ENCODE data around the gene TBC1D16. TPM values are rescaled to one million over a fixed set of nuclear protein-coding genes. Genes with fewer than 3 reads are reported as not detected.

Gene TBC1D16
- total RNA-seq, 1 experiment from 2014 or later = 96.1 TPM

GRCh38 chr17:79921411-79922115 is 114.1 kb downstream of the TBC1D16 start:
- no peak for DNase-seq (ENCODE audit: low spot score)
- no peak overlapping the region for H3K27ac Mint-ChIP-seq
- H3K27me3 Mint-ChIP-seq (ENCODE audit: low read depth) = no peaks in the 10 kb centered on the region

GRCh38 chr17:79920751-79921410 is 114.8 kb downstream of the TBC1D16 start:
- H3K4me3 Mint-ChIP-seq = no peak overlapping the region
- ChIA-PET CTCF (interaction anchor here (0.6 to 3.5 kb wide), 11 partner anchors 49 to 467 kb away, joined by 3 to 10 read pairs (median 4); partner anchors contain the start of gene CBX4), POLR2A (no interaction called here)
- H3K27ac Mint-ChIP-seq = no peak overlapping the region
- DNase-seq (ENCODE audit: low spot score) (no peak), ATAC-seq (no peak)
- no peak for TF ChIP-seq EMX1 (CRISPR knock-in tag; IDR thresholded peaks at IDR 0.05)
- no peak for TF ChIP-seq SMAD3 (CRISPR knock-in tag; IDR thresholded peaks at IDR 0.05; ENCODE audit: borderline replicate concordance)
- TF ChIP-seq ZNF232 (CRISPR knock-in tag; IDR thresholded peaks at IDR 0.05) = no peak
- TF ChIP-seq ZNF396 (CRISPR knock-in tag; IDR thresholded peaks at IDR 0.05; ENCODE audit: borderline replicate concordance) = no peak
- TF ChIP-seq MYBL2 (CRISPR knock-in tag; IDR thresholded peaks at IDR 0.05) = no peak
- no peak for TF ChIP-seq ZNF423 (CRISPR knock-in tag; IDR thresholded peaks at IDR 0.05)
- no peak for TF ChIP-seq MXD4 (CRISPR knock-in tag; IDR thresholded peaks at IDR 0.05; ENCODE audit: borderline replicate concordance)
- no peaks in the 10 kb centered on the region for H3K9me3 Mint-ChIP-seq
- no peaks in the 10 kb centered on the region for H3K27me3 Mint-ChIP-seq (ENCODE audit: low read depth)
- H3K4me1 Mint-ChIP-seq = peaks cover 7% of the 10 kb centered on the region
- H3K36me3 Mint-ChIP-seq = no peaks in the 10 kb centered on the region

More at GRCh38 chr17:79921411-79922115, 114.1 kb downstream of the TBC1D16 start:
- TF ChIP-seq JUN (CRISPR knock-in tag; IDR thresholded peaks at IDR 0.05) (no peak), ESRRA (CRISPR knock-in tag; IDR thresholded peaks at IDR 0.05; ENCODE audit: borderline replicate concordance) (peak; percentile 93), RELA (CRISPR knock-in tag; IDR thresholded peaks at IDR 0.05; ENCODE audit: borderline replicate concordance) (no peak), GTF2I (CRISPR knock-in tag; conservative IDR thresholded peaks at IDR 0.05) (peak; percentile 54; the same call in 1 of the 2 replicates)
- ATAC-seq = no peak
- POLR2A ChIA-PET = no interaction called here
- CTCF ChIA-PET = interaction anchor here (0.7 to 3.5 kb wide), 10 partner anchors 15 to 132 kb away, joined by 3 to 10 read pairs (median 3); partner anchors contain the start of gene CBX4
- Mint-ChIP-seq H3K9me3 (no peaks in the 10 kb centered on the region), H3K4me1 (peaks cover 11% of the 10 kb centered on the region), H3K36me3 (no peaks in the 10 kb centered on the region), H3K4me3 (no peak overlapping the region)

GRCh38 chr17:79919862-79920720 is 115.6 kb downstream of the TBC1D16 start:
- DNase-seq (ENCODE audit: low spot score) (no peak), ATAC-seq (no peak)
- ChIA-PET CTCF (interaction anchor here (0.6 to 3.5 kb wide), 16 partner anchors 16 to 468 kb away, joined by 3 to 10 read pairs (median 4); partner anchors contain the start of genes CBX4 and GAA), POLR2A (no interaction called here)
- Mint-ChIP-seq H3K27ac (no peak overlapping the region), H3K36me3 (no peaks in the 10 kb centered on the region), H3K27me3 (ENCODE audit: low read depth) (no peaks in the 10 kb centered on the region), H3K9me3 (no peaks in the 10 kb centered on the region), H3K4me1 (peaks cover 10% of the 10 kb centered on the region), H3K4me3 (no peak overlapping the region)
- TF ChIP-seq GRHL2 (CRISPR knock-in tag; IDR thresholded peaks at IDR 0.05; ENCODE audit: insufficient replicate concordance, severe bottlenecking) (no peak), HMGXB4 (CRISPR knock-in tag; IDR thresholded peaks at IDR 0.05) (no peak), ZBTB21 (CRISPR knock-in tag; IDR thresholded peaks at IDR 0.05; ENCODE audit: borderline replicate concordance) (no peak), NR3C1 (CRISPR knock-in tag; conservative IDR thresholded peaks at IDR 0.05; ENCODE audit: low read depth) (no peak), SOX15 (CRISPR knock-in tag; IDR thresholded peaks at IDR 0.05) (no peak), GTF2I (CRISPR knock-in tag; conservative IDR thresholded peaks at IDR 0.05) (no peak), ATF3 (CRISPR knock-in tag; conservative IDR thresholded peaks at IDR 0.05) (no peak), SMAD3 (CRISPR knock-in tag; IDR thresholded peaks at IDR 0.05; ENCODE audit: borderline replicate concordance) (no peak), NR2C2 (CRISPR knock-in tag; IDR thresholded peaks at IDR 0.05) (no peak), STAT6 (CRISPR knock-in tag; conservative IDR thresholded peaks at IDR 0.05; ENCODE audit: low read depth) (no peak), IRF1 (CRISPR knock-in tag; IDR thresholded peaks at IDR 0.05) (no peak), NR1H2 (CRISPR knock-in tag; IDR thresholded peaks at IDR 0.05) (no peak), ZNF512 (CRISPR knock-in tag; IDR thresholded peaks at IDR 0.05; ENCODE audit: borderline replicate concordance) (no peak)
